ENCODE results near the gene ZC3H18.

- TF ChIP-seq SUZ12 (IDR thresholded peaks at IDR 0.05) (no peak), FOXK2 (IDR thresholded peaks at IDR 0.05) (no peak), NFRKB (IDR thresholded peaks at IDR 0.05) (no peak), SP1 (IDR thresholded peaks at IDR 0.05) (no peak), BHLHE40 (IDR thresholded peaks at IDR 0.05; ENCODE audit: borderline replicate concordance) (no peak), ELF4 (IDR thresholded peaks at IDR 0.05) (no peak), LEF1 (IDR thresholded peaks at IDR 0.05; ENCODE audit: borderline replicate concordance) (no peak), FOXA1 (IDR thresholded peaks at IDR 0.05) (no peak), FOXM1 (IDR thresholded peaks at IDR 0.05; ENCODE audit: borderline replicate concordance) (no peak)
Measured at GRCh38 chr16:88524973-88525662, 45.1 kb upstream of the ZC3H18 start.

All from HEK293T (cell line).